GM12878 (cell line): Measurements from ENCODE around the gene FAM170B. TPM values are rescaled to one million over a fixed set of nuclear protein-coding genes. Genes with fewer than 3 reads are reported as not detected.

Experiments
- ATAC-seq: fragments of 200-7000 bp; cut with Tn5 transposase; 3 replicates; pipeline ENCODE4 v1.9.1; 2020; ENCODE audit warnings: mild to moderate bottlenecking, moderate library complexity
- BruUV-seq: library from RNA; stranded (reverse); fragments of 400-500 nt; replicated peaks from 2 replicates; lab custom pipeline; 2021; lab: Mats Ljungman, UMichigan
- CTCF ChIA-PET: fragments of 300-600 bp; sonication (Branson Sonifier 250); formaldehyde crosslinking; extraction: SDS; loops from one replicate; lab custom pipeline; 2021; ENCODE audit warnings: inconsistent platforms; lab: Yijun Ruan, JAX
- POLR2A ChIA-PET: fragments of 350-600 bp; formaldehyde crosslinking; extraction: SDS; loops from one replicate; lab custom pipeline; 2021; ENCODE audit warnings: inconsistent platforms; lab: Charles Lee
- RAD21 ChIA-PET: fragments of 300-600 bp; sonication (Branson Sonifier 250); formaldehyde crosslinking; loops from one replicate; lab custom pipeline; 2023; ENCODE audit warnings: antibody characterized with exemption; ENCODE audit not compliant: unreplicated experiment; lab: Charles Lee
- SMC1A ChIA-PET: fragments of 300-600 bp; sonication (Branson Sonifier 250); formaldehyde crosslinking; loops from one replicate; lab custom pipeline; 2023; ENCODE audit not compliant: unreplicated experiment, uncharacterized antibody; lab: Charles Lee
- DNase-seq: peaks from one replicate; pipeline ENCODE4 v3.0.0-alpha.2; 2011; ENCODE audit warnings: low read depth, low spot score
- FAIRE-seq: peaks from 3 replicates; lab custom pipeline; 2011; peaks lifted over from hg19 to GRCh38; lab: Jason Lieb, UNC
- H2AFZ ChIP-seq: 2 replicates; pipeline ENCODE4 v1.6.0; 2011; ENCODE audit warnings: low read depth, low read length, control low read depth; ENCODE audit not compliant: control insufficient read depth
- H3K27ac ChIP-seq: 2 replicates; pipeline ENCODE4 v1.5.1; 2011; ENCODE audit warnings: control low read depth; ENCODE audit not compliant: control insufficient read depth, insufficient read depth
- H3K27me3 ChIP-seq, 2 experiments: replicated peaks in 1 of 2; 2 replicates each; pipeline versions ENCODE4 v1.6.0 to v1.6.1; 2011; ENCODE audit warnings: low read length in 1 of 2; ENCODE audit not compliant: control insufficient read depth in 2 of 2, insufficient read depth in 2 of 2
- H3K36me3 ChIP-seq, 2 experiments: 2 replicates each; pipeline ENCODE4 v1.5.1; 2011; ENCODE audit warnings: low read length in 1 of 2; ENCODE audit not compliant: control insufficient read depth in 2 of 2, insufficient read depth in 2 of 2
- H3K4me1 ChIP-seq: 2 replicates; pipeline ENCODE4 v1.6.1; 2011; ENCODE audit warnings: mild to moderate bottlenecking, low read length, moderate library complexity, mixed read lengths; ENCODE audit not compliant: control insufficient read depth, insufficient read depth
- H3K4me2 ChIP-seq: 2 replicates; pipeline ENCODE4 v1.6.0; 2011; ENCODE audit warnings: control low read depth; ENCODE audit not compliant: control insufficient read depth, insufficient read depth
- H3K4me3 ChIP-seq: fragments of 200-600 bp; sonication (generic); 2 replicates; pipeline ENCODE4 v1.5.1; 2016
- H3K79me2 ChIP-seq: 2 replicates; pipeline ENCODE4 v1.6.0; 2011; ENCODE audit warnings: low read length; ENCODE audit not compliant: control insufficient read depth, insufficient read depth
- H3K9ac ChIP-seq: 2 replicates; pipeline ENCODE4 v1.8.0; 2011; ENCODE audit warnings: low read length, control low read depth, mixed read lengths; ENCODE audit not compliant: control insufficient read depth, insufficient read depth
- H3K9me3 ChIP-seq: replicated peaks from 3 replicates; pipeline ENCODE4 v1.5.1; 2011; ENCODE audit warnings: mild to moderate bottlenecking, low read length; ENCODE audit not compliant: control insufficient read depth, insufficient read depth
- H4K20me1 ChIP-seq: 2 replicates; pipeline ENCODE4 v1.6.0; 2011; ENCODE audit not compliant: control insufficient read depth, insufficient read depth
- BHLHE40 ChIP-seq, 2 experiments: fragments of 450-650 bp in 1 of 2; IDR thresholded peaks; 2 replicates each; pipeline ENCODE4 v1.6.1; 2011 to 2017; ENCODE audit warnings: low read depth in 2 of 2, borderline replicate concordance in 1 of 2, improper control_type of control experiment in 1 of 2, low read length in 1 of 2, mild to moderate bottlenecking in 1 of 2
- CUX1 ChIP-seq: IDR thresholded peaks from 2 replicates; pipeline ENCODE4 v1.6.1; 2012; ENCODE audit warnings: improper control_type of control experiment, low read depth, low read length; ENCODE audit not compliant: insufficient replicate concordance
- E2F8 ChIP-seq: fragments of 450-650 bp; IDR thresholded peaks from 2 replicates; pipeline ENCODE4 v1.6.1; 2018; ENCODE audit warnings: mild to moderate bottlenecking, low read depth, moderate library complexity; ENCODE audit not compliant: partially characterized antibody
- GABPA ChIP-seq: IDR thresholded peaks from 2 replicates; pipeline ENCODE4 v1.6.1; 2014; ENCODE audit warnings: antibody characterized with exemption, low read depth, mild to moderate bottlenecking, inconsistent platforms
- NR2C2 ChIP-seq: IDR thresholded peaks from 2 replicates; pipeline ENCODE4 v1.6.1; 2011; ENCODE audit warnings: borderline replicate concordance, low read depth; ENCODE audit not compliant: control insufficient read depth, insufficient read length
- ZZZ3 ChIP-seq: IDR thresholded peaks from 2 replicates; pipeline ENCODE4 v1.6.1; 2011; ENCODE audit warnings: low read depth; ENCODE audit not compliant: control insufficient read depth, insufficient read length
- WGBS: methylation state at CpG from one replicate; pipeline ENCODE4 v1.1.6; 2016; ENCODE audit warnings: low lambda C conversion rate; ENCODE audit not compliant: insufficient replicate concordance, insufficient coverage; ENCODE audit errors: missing lambda C conversion rate; 5-methylcytosine and 5-hydroxymethylcytosine counted together
- in situ Hi-C: fragments of 300-500 bp; cut with MboI; formaldehyde crosslinking; loops from 9 replicates; pipeline ENCODE4 v1.14.3; 2018; ENCODE audit warnings: mixed read lengths
- intact Hi-C: fragments of 100-400 bp; cut with micrococcal nuclease; formaldehyde crosslinking; loops from one replicate; pipeline ENCODE4 v1.14.2; 2022; ENCODE audit not compliant: unreplicated experiment
- polyA plus RNA-seq, 11 experiments: library from polyadenylated mRNA; depleted of rRNA in 4 of 11; unstranded in 6 of 11; stranded (reverse) in 5 of 11; fragments of >200 nt; fragmentation: Nextera tagmentation in 4 of 11; fragmentation: Illumina TruSeq in 1 of 11; extraction: Ambion mirVana in 4 of 11; extraction: Trizol in 1 of 11; gene quantifications; 1 replicate in 1 of 11; 2 replicates in 10 of 11; pipeline versions ENCODE4 v1.2.1 to v1.2.3, GENCODE V29; 2011 to 2016; ENCODE audit warnings: inconsistent platforms in 2 of 11, missing spikeins in 2 of 11, low read depth in 1 of 11
- total RNA-seq, 4 experiments: library from RNA; depleted of rRNA in 3 of 4; stranded (reverse); fragments of >200 nt in 3 of 4; fragmentation: Illumina TruSeq in 1 of 4; extraction: Trizol in 1 of 4; gene quantifications; 2 replicates each; pipeline versions ENCODE4 v1.2.1 to v1.2.3, GENCODE V29; 2013 to 2021

FAM170B gene
- total and polyA plus RNA-seq, 10 of the 15 experiments (the other 5 are each of a cell fraction or from before 2014, with no cell fraction given), result not detected

- H3K9me3 ChIP-seq, result no peaks in the 10 kb centered on the region; the same call in 2 of the 3 replicates
- SMC1A ChIA-PET, result interaction anchor here (1.0 to 1.1 kb wide), 2 partner anchors 50 to 790 kb away, joined by 3 read pairs; no protein-coding TSS in a partner anchor
- H2AFZ ChIP-seq, result no peak overlapping the region
- in situ Hi-C loops (no loop called here), intact Hi-C loops (no loop called here)
- H3K36me3 ChIP-seq, result no peaks in the 10 kb centered on the region
- no TSS peak for BruUV-seq
- ATAC-seq, result no peak
- POLR2A ChIA-PET, result no interaction called here
- FAIRE-seq, result no peak
- no peak for DNase-seq
- whole genome bisulfite sequencing, result 42% methylated on average over 2 of the region's 2 CpGs
- H3K4me2 ChIP-seq, result no peak overlapping the region
- H3K4me3 ChIP-seq, result no peak overlapping the region
- no peaks in the 10 kb centered on the region for H3K79me2 ChIP-seq
- no peak overlapping the region for H3K27ac ChIP-seq
- H3K9ac ChIP-seq, result no peak overlapping the region
- no peaks in the 10 kb centered on the region for H3K27me3 ChIP-seq
- no peaks in the 10 kb centered on the region for H3K4me1 ChIP-seq
- RAD21 ChIA-PET, result no interaction called here
- CTCF ChIA-PET, result no interaction called here
- TF ChIP-seq E2F8, result no peak
- H4K20me1 ChIP-seq, result no peaks in the 10 kb centered on the region
These were observed 17.2 kb upstream of the FAM170B start for GRCh38 chr10:49151025-49151445.

- Histone ChIP-seq H4K20me1 (no peaks in the 10 kb centered on the region), H3K4me3 (no peak overlapping the region), H3K27ac (no peak overlapping the region), H2AFZ (no peak overlapping the region), H3K36me3 (no peaks in the 10 kb centered on the region), H3K79me2 (no peaks in the 10 kb centered on the region), H3K4me1 (no peaks in the 10 kb centered on the region), H3K4me2 (no peak overlapping the region), H3K9ac (no peak overlapping the region), H3K27me3 (no peaks in the 10 kb centered on the region), H3K9me3 (no peaks in the 10 kb centered on the region; the same call in 2 of the 3 replicates)
- ChIA-PET CTCF (no interaction called here), POLR2A (no interaction called here), SMC1A (interaction anchor here (1.0 kb wide), 1 partner anchor 789 kb away, joined by 3 read pairs; no protein-coding TSS in a partner anchor), RAD21 (no interaction called here)
- WGBS, result 35% methylated on average over 5 of the region's 5 CpGs
- in situ Hi-C loops, result no loop called here
- FAIRE-seq (no peak), DNase-seq (no peak), ATAC-seq (no peak)
- intact Hi-C loops, result no loop called here
- BruUV-seq, result no TSS peak
- no peak for TF ChIP-seq GABPA
- TF ChIP-seq NR2C2, result no peak
- TF ChIP-seq BHLHE40 (IDR thresholded peaks at IDR 0.05; ENCODE audit: borderline replicate concordance in 1 of 2, low read depth in 2 of 2, low read length in 1 of 2), result no peak
- no peak for TF ChIP-seq CUX1
- no peak for TF ChIP-seq ZZZ3
These were observed 16.6 kb upstream of the FAM170B start for GRCh38 chr10:49150426-49150825.
